ENCODE data around the gene SAC3D1.
A peak's percentile ranks its signal among the peaks of the same experiment; 100 is the strongest.

The SAC3D1 gene

GRCh38 chr11:65064847-65065240 lies 23.8 kb downstream of the SAC3D1 start:
- ATAC-seq (no peak), DNase-seq (ENCODE audit: low spot score in 2 of 2) (no peak)
- no peaks in the 10 kb centered on the region for H3K36me3 Mint-ChIP-seq
- H3K4me1 Mint-ChIP-seq = peaks cover 6% of the 10 kb centered on the region
- no peak overlapping the region for H3K27ac Mint-ChIP-seq
- no peak overlapping the region for H3K4me3 Mint-ChIP-seq
- H3K9me3 Mint-ChIP-seq = no peaks in the 10 kb centered on the region

- no peaks in the 10 kb centered on the region for H3K9me3 Mint-ChIP-seq
- H3K27ac Mint-ChIP-seq = no peak overlapping the region
- no peak for ATAC-seq
- no peaks in the 10 kb centered on the region for H3K36me3 Mint-ChIP-seq
- DNase-seq (ENCODE audit: low spot score in 2 of 2) = no peak
- no peak overlapping the region for H3K4me3 Mint-ChIP-seq
- peaks cover 4% of the 10 kb centered on the region for H3K4me1 Mint-ChIP-seq
These were observed 24.8 kb downstream of the SAC3D1 start for GRCh38 chr11:65065851-65066250.

- no peak overlapping the region for H3K4me3 Mint-ChIP-seq
- no peaks in the 10 kb centered on the region for H3K4me1 Mint-ChIP-seq
- H3K9me3 Mint-ChIP-seq = no peaks in the 10 kb centered on the region
- H3K27ac Mint-ChIP-seq = no peak overlapping the region
- H3K36me3 Mint-ChIP-seq = no peaks in the 10 kb centered on the region
- no peak for DNase-seq (ENCODE audit: low spot score in 2 of 2)
- ATAC-seq = no peak
These were observed 25.3 kb downstream of the SAC3D1 start for GRCh38 chr11:65066315-65066714.

- DNase-seq (ENCODE audit: low spot score in 2 of 2) (no peak), ATAC-seq (no peak)
- no peak overlapping the region for H3K4me3 Mint-ChIP-seq
- H3K36me3 Mint-ChIP-seq = no peaks in the 10 kb centered on the region
- no peaks in the 10 kb centered on the region for H3K4me1 Mint-ChIP-seq
- H3K27ac Mint-ChIP-seq = no peak overlapping the region
- no peaks in the 10 kb centered on the region for H3K9me3 Mint-ChIP-seq
These were observed 25.8 kb downstream of the SAC3D1 start for GRCh38 chr11:65066805-65067291.

- H3K9me3 Mint-ChIP-seq = no peaks in the 10 kb centered on the region
- no peak overlapping the region for H3K4me3 Mint-ChIP-seq
- DNase-seq (ENCODE audit: low spot score in 2 of 2) = no peak
- peak overlapping the region; percentile 43 for H3K27ac Mint-ChIP-seq
- no peaks in the 10 kb centered on the region for H3K4me1 Mint-ChIP-seq
- no peak for ATAC-seq
- H3K36me3 Mint-ChIP-seq = no peaks in the 10 kb centered on the region
These were observed 26.4 kb downstream of the SAC3D1 start for GRCh38 chr11:65067446-65067845.

GRCh38 chr11:65069217-65069616 lies 28.2 kb downstream of the SAC3D1 start:
- DNase-seq (ENCODE audit: low spot score in 2 of 2) (no peak), ATAC-seq (no peak)
- Mint-ChIP-seq H3K27ac (no peak overlapping the region), H3K36me3 (no peaks in the 10 kb centered on the region), H3K4me3 (no peak overlapping the region), H3K9me3 (no peaks in the 10 kb centered on the region), H3K4me1 (no peaks in the 10 kb centered on the region)

GRCh38 chr11:65071907-65072630 lies 31.1 kb downstream of the SAC3D1 start:
- no peaks in the 10 kb centered on the region for H3K9me3 Mint-ChIP-seq
- DNase-seq (ENCODE audit: low spot score in 2 of 2) = no peak
- no peak overlapping the region for H3K4me3 Mint-ChIP-seq
- no peak for ATAC-seq
- no peaks in the 10 kb centered on the region for H3K4me1 Mint-ChIP-seq
- peaks cover 16% of the 10 kb centered on the region for H3K36me3 Mint-ChIP-seq
- no peak overlapping the region for H3K27ac Mint-ChIP-seq

GRCh38 chr11:65072631-65072966 lies 31.6 kb downstream of the SAC3D1 start:
- H3K36me3 Mint-ChIP-seq = peaks cover 22% of the 10 kb centered on the region
- peaks cover 2% of the 10 kb centered on the region for H3K4me1 Mint-ChIP-seq
- H3K9me3 Mint-ChIP-seq = no peaks in the 10 kb centered on the region
- no peak for DNase-seq (ENCODE audit: low spot score in 2 of 2)
- no peak for ATAC-seq
- no peak overlapping the region for H3K27ac Mint-ChIP-seq
- H3K4me3 Mint-ChIP-seq = no peak overlapping the region

- Mint-ChIP-seq H3K4me1 (peaks cover 29% of the 10 kb centered on the region), H3K9me3 (no peaks in the 10 kb centered on the region), H3K4me3 (no peak overlapping the region), H3K36me3 (peaks cover 70% of the 10 kb centered on the region), H3K27ac (no peak overlapping the region)
- DNase-seq (ENCODE audit: low spot score in 2 of 2) (no peak), ATAC-seq (no peak)
These were observed 36.4 kb downstream of the SAC3D1 start for GRCh38 chr11:65077451-65077850.

GRCh38 chr11:65078151-65078550 lies 37.1 kb downstream of the SAC3D1 start:
- H3K9me3 Mint-ChIP-seq = no peaks in the 10 kb centered on the region
- H3K36me3 Mint-ChIP-seq = peaks cover 77% of the 10 kb centered on the region
- DNase-seq (ENCODE audit: low spot score in 2 of 2) = peak; percentile 43 to 81
- peak overlapping the region; percentile 74 for H3K27ac Mint-ChIP-seq
- ATAC-seq = peak; percentile 85
- peaks cover 35% of the 10 kb centered on the region for H3K4me1 Mint-ChIP-seq
- no peak overlapping the region for H3K4me3 Mint-ChIP-seq

- H3K4me3 Mint-ChIP-seq = no peak overlapping the region
- DNase-seq (ENCODE audit: low spot score in 2 of 2) (no peak), ATAC-seq (no peak)
- no peaks in the 10 kb centered on the region for H3K9me3 Mint-ChIP-seq
- peaks cover 42% of the 10 kb centered on the region for H3K4me1 Mint-ChIP-seq
- H3K27ac Mint-ChIP-seq = peak overlapping the region; percentile 74
- H3K36me3 Mint-ChIP-seq = peaks cover 84% of the 10 kb centered on the region
These were observed 37.9 kb downstream of the SAC3D1 start for GRCh38 chr11:65078786-65079342.

GRCh38 chr11:65083134-65083833 lies 42.3 kb downstream of the SAC3D1 start:
- Mint-ChIP-seq H3K36me3 (peaks cover 96% of the 10 kb centered on the region), H3K4me3 (peak overlapping the region; percentile 99), H3K9me3 (no peaks in the 10 kb centered on the region), H3K4me1 (peaks cover 53% of the 10 kb centered on the region), H3K27ac (peak overlapping the region; percentile 99)
- ATAC-seq (peak; percentile 8), DNase-seq (ENCODE audit: low spot score in 2 of 2) (no peak)

GRCh38 chr11:65083834-65084597 lies 43.0 kb downstream of the SAC3D1 start, which contains the start of the genes CDCA5 and ZFPL1:
TSS of gene CDCA5 (minus strand) at chr11:65084040. CDS start at chr11:65083978, 62 bp downstream.
TSS of gene ZFPL1 (plus strand) at chr11:65084222. CDS start at chr11:65084699, 477 bp downstream.
- no peaks in the 10 kb centered on the region for H3K9me3 Mint-ChIP-seq
- H3K4me1 Mint-ChIP-seq = peaks cover 46% of the 10 kb centered on the region
- peaks cover 95% of the 10 kb centered on the region for H3K36me3 Mint-ChIP-seq
- DNase-seq (ENCODE audit: low spot score in 2 of 2) = peak; percentile 98 to 99
- H3K27ac Mint-ChIP-seq = peak within 1 kb of the TSS; percentile 99
- ATAC-seq = peak; percentile 93
- peak within 1 kb of the TSS; percentile 99 for H3K4me3 Mint-ChIP-seq

- Mint-ChIP-seq H3K9me3 (no peaks in the 10 kb centered on the region), H3K27ac (peak overlapping the region; percentile 99), H3K4me3 (peak overlapping the region; percentile 99), H3K36me3 (peaks cover 91% of the 10 kb centered on the region), H3K4me1 (peaks cover 44% of the 10 kb centered on the region)
- DNase-seq (ENCODE audit: low spot score in 2 of 2) (no peak), ATAC-seq (peak; percentile 9)
These were observed 43.8 kb downstream of the SAC3D1 start for GRCh38 chr11:65084598-65085375.
